Endodermal cell (in vitro differentiated cells): ENCODE measurements around the gene ATP2A2. TPM values are rescaled to one million over a fixed set of nuclear protein-coding genes. Genes with fewer than 3 reads are reported as not detected.

ENCODE experiments used
- DNase-seq: peaks from one replicate; pipeline ENCODE4 v3.0.0-alpha.2; 2017
- H3K27ac ChIP-seq: 2 replicates; pipeline ENCODE4 v1.5.1; 2013; ENCODE audit warnings: mild to moderate bottlenecking, low read depth, low read length, moderate library complexity
- H3K27me3 ChIP-seq: 2 replicates; pipeline ENCODE4 v1.6.1; 2013; ENCODE audit warnings: mild to moderate bottlenecking, low read length, moderate library complexity; ENCODE audit not compliant: insufficient read depth, control insufficient read depth, poor library complexity, severe bottlenecking
- H3K36me3 ChIP-seq: 2 replicates; pipeline ENCODE4 v1.7.0; 2013; ENCODE audit warnings: mild to moderate bottlenecking, low read length, moderate library complexity; ENCODE audit not compliant: control insufficient read depth, insufficient read depth
- H3K4me1 ChIP-seq: one replicate; pipeline ENCODE4 v1.7.0; 2013; ENCODE audit warnings: low read length; ENCODE audit not compliant: control insufficient read depth, insufficient read depth
- H3K4me3 ChIP-seq: 2 replicates; pipeline ENCODE4 v1.5.1; 2013; ENCODE audit warnings: mild to moderate bottlenecking, low read length, moderate library complexity
- H3K9ac ChIP-seq: 2 replicates; pipeline ENCODE4 v1.6.1; 2013; ENCODE audit warnings: mild to moderate bottlenecking, low read length, moderate library complexity; ENCODE audit not compliant: poor library complexity, severe bottlenecking; ENCODE audit errors: extremely low read depth
- H3K9me3 ChIP-seq: 2 replicates; pipeline ENCODE4 v1.6.1; 2013; ENCODE audit warnings: mild to moderate bottlenecking, low read length, moderate library complexity; ENCODE audit not compliant: control insufficient read depth
- H3K27ac Mint-ChIP-seq: 2 replicates; pipeline ENCODE4 v1.8.0; 2020; ENCODE audit warnings: mixed read lengths
- H3K27me3 Mint-ChIP-seq: 2 replicates; pipeline ENCODE4 v1.8.0; 2021; ENCODE audit warnings: mild to moderate bottlenecking, mixed read lengths; ENCODE audit not compliant: insufficient read depth
- H3K36me3 Mint-ChIP-seq: 2 replicates; pipeline ENCODE4 v1.8.0; 2020; ENCODE audit warnings: low read depth, mixed read lengths
- H3K4me1 Mint-ChIP-seq: 2 replicates; pipeline ENCODE4 v1.8.0; 2020; ENCODE audit warnings: mixed read lengths
- H3K4me3 Mint-ChIP-seq: 2 replicates; pipeline ENCODE4 v1.8.0; 2020; ENCODE audit warnings: mild to moderate bottlenecking, moderate library complexity, mixed read lengths
- H3K9me3 Mint-ChIP-seq: 2 replicates; pipeline ENCODE4 v1.8.0; 2020; ENCODE audit warnings: mild to moderate bottlenecking, mixed read lengths
- WGBS, 2 experiments: methylation state at CpG; one replicate each; pipeline versions ENCODE4 v1.1.5 to v1.1.7; 2013; ENCODE audit warnings: missing lambda C conversion rate in 2 of 2, mixed read lengths in 1 of 2; ENCODE audit not compliant: insufficient coverage in 1 of 2, insufficient read length in 1 of 2; 5-methylcytosine and 5-hydroxymethylcytosine counted together
- total RNA-seq, 2 donors: library from RNA; stranded (reverse); fragmentation: NEBNext Ultra II Directional in 1 of 2; extraction: Animal tissue kit (Norgen Biotek cat#: 25700) in 1 of 2; gene quantifications; 2 replicates in 1 of 2; 3 replicates in 1 of 2; pipeline ENCODE4 v1.2.1, GENCODE V29; 2021
- TF ChIP-seq, protein P1 (sequence below): fragments of 200-600 bp; sonication (generic); conservative IDR thresholded peaks from 2 replicates; pipeline ENCODE4 v1.5.0; 2021; ENCODE audit warnings: antibody characterized with exemption, mild to moderate bottlenecking

Gene ATP2A2
- total RNA-seq, 2 donors from 2014 or later: 151 to 235 TPM

DNA sequence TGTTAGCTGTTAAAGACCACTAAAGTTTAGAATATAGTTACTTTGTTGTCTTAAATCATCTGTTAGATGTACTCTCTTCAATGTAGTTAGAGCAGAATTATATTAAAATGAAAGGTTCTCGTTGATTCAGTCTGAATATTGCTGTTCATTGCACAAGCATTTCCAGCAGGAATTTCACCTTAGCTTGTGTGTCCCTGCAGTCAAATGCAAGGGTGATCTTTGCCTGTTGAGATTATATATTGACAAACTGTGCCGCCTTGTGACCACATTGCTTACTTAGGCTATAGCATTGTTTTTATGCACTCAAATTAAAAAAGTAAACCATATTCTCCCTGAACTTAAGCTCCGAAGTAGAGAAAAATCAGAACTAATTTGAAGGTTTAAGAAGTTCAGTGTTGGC lies 39.5 kb downstream of the ATP2A2 start:
- Mint-ChIP-seq H3K36me3 (peaks cover 43% of the 10 kb centered on the region), H3K27me3 (no peaks in the 10 kb centered on the region), H3K9me3 (no peaks in the 10 kb centered on the region), H3K4me1 (no peaks in the 10 kb centered on the region), H3K27ac (no peak overlapping the region), H3K4me3 (no peak overlapping the region)
- Histone ChIP-seq H3K27ac (no peak overlapping the region), H3K27me3 (no peaks in the 10 kb centered on the region), H3K36me3 (peaks cover 91% of the 10 kb centered on the region), H3K9ac (no peak overlapping the region), H3K9me3 (no peaks in the 10 kb centered on the region), H3K4me3 (no peak overlapping the region), H3K4me1 (no peaks in the 10 kb centered on the region)
- TF ChIP-seq, protein P1, sequence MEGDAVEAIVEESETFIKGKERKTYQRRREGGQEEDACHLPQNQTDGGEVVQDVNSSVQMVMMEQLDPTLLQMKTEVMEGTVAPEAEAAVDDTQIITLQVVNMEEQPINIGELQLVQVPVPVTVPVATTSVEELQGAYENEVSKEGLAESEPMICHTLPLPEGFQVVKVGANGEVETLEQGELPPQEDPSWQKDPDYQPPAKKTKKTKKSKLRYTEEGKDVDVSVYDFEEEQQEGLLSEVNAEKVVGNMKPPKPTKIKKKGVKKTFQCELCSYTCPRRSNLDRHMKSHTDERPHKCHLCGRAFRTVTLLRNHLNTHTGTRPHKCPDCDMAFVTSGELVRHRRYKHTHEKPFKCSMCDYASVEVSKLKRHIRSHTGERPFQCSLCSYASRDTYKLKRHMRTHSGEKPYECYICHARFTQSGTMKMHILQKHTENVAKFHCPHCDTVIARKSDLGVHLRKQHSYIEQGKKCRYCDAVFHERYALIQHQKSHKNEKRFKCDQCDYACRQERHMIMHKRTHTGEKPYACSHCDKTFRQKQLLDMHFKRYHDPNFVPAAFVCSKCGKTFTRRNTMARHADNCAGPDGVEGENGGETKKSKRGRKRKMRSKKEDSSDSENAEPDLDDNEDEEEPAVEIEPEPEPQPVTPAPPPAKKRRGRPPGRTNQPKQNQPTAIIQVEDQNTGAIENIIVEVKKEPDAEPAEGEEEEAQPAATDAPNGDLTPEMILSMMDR: no peak
- 100% methylated on average over 3 of the region's 3 CpGs for WGBS, 2 experiments
- no peak for DNase-seq

DNA sequence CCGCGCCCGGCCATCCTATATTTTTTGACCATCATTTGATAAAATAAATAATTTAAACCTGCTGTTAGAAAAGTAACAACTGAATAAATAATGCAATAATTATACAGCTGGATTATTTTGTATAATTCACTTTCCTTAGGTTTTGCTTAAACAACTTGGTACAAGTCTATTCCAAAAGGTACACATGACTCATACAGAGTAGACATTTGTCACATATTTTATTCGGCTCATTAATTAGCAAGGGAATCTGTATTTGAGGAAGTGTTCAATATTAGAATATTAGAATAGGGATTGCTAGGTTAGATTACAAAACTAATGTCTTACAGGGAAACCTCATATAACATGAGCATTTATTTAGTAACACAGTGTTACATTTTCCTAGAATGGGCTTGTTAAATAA lies 48.7 kb downstream of the ATP2A2 start:
- Histone ChIP-seq H3K27ac (no peak overlapping the region), H3K4me3 (no peak overlapping the region), H3K4me1 (no peaks in the 10 kb centered on the region), H3K27me3 (no peaks in the 10 kb centered on the region), H3K36me3 (peaks cover 94% of the 10 kb centered on the region), H3K9ac (no peak overlapping the region), H3K9me3 (no peaks in the 10 kb centered on the region)
- Mint-ChIP-seq H3K27me3 (no peaks in the 10 kb centered on the region), H3K9me3 (no peaks in the 10 kb centered on the region), H3K4me3 (no peak overlapping the region), H3K36me3 (peaks cover 77% of the 10 kb centered on the region), H3K4me1 (peaks cover 4% of the 10 kb centered on the region), H3K27ac (peak overlapping the region; percentile 85)
- no peak for DNase-seq
- WGBS, 2 experiments: 97% methylated on average over 4 of the region's 4 CpGs; no CpG with 5 or more reads in 1 of the 2 experiments
- TF ChIP-seq, protein P1: no peak

DNA sequence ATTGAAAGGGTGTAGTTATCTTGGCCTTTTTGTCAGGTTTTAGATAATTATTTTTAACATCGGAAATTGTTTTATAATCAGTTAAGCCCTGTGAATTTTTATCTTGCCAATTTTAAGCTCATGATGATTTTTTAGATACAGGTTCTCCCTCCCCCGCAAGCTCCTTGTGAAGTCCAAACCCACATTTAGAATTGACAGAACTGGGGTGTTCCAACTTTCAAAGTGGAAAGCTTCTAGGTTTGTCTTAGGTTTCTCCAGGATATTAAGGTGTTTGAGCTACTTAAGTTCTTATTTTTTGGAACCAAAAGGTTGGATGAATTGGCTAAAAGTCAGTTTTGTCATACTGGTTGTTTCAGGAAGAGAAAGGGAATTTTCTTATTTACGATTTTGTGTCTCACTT lies 49.1 kb downstream of the ATP2A2 start:
- Mint-ChIP-seq H3K27me3 (no peaks in the 10 kb centered on the region), H3K9me3 (no peaks in the 10 kb centered on the region), H3K4me3 (no peak overlapping the region), H3K36me3 (peaks cover 81% of the 10 kb centered on the region), H3K4me1 (peaks cover 4% of the 10 kb centered on the region), H3K27ac (peak overlapping the region; percentile 85)
- Histone ChIP-seq H3K27me3 (no peaks in the 10 kb centered on the region), H3K4me3 (no peak overlapping the region), H3K9me3 (no peaks in the 10 kb centered on the region), H3K27ac (no peak overlapping the region), H3K4me1 (no peaks in the 10 kb centered on the region), H3K36me3 (peaks cover 94% of the 10 kb centered on the region), H3K9ac (no peak overlapping the region)
- TF ChIP-seq, protein P1: no peak
- WGBS, 2 experiments: 90 to 94% methylated on average over 2 to 3 of the region's 3 CpGs
- DNase-seq: no peak
